ENCODE results near the gene IRF4. TPM values are rescaled to one million over a fixed set of nuclear protein-coding genes. Genes with fewer than 3 reads are reported as not detected.
A peak's percentile ranks its signal among the peaks of the same experiment; 100 is the strongest.

IRF4 gene
- total and polyA plus RNA-seq, 8 donors, result 0.27 to 7.0 (median 0.36) TPM

- peaks cover 12 to 27% of the 10 kb centered on the region in 2 donors for H3K4me1 ChIP-seq
- no peak for TF ChIP-seq CTCF (IDR thresholded peaks at IDR 0.05)
- intact Hi-C loops (cut with DNase I), result no loop called here
- peaks cover 43 to 78% of the 10 kb centered on the region in 2 donors for H3K27me3 ChIP-seq
- no peak overlapping the region for H3K27ac ChIP-seq
- ATAC-seq (no peak), DNase-seq (peak in 1 of 4 donors; percentile 55)
- H3K36me3 ChIP-seq, result no peaks in the 10 kb centered on the region
- H3K9me3 ChIP-seq, result no peaks in the 10 kb centered on the region
- no peak overlapping the region for H3K4me3 ChIP-seq
Measured at GRCh38 chr6:388202-388903, 3.2 kb upstream of the IRF4 start.

- intact Hi-C loops (cut with DNase I), result no loop called here
- Histone ChIP-seq H3K4me1 (peaks cover 12 to 33% of the 10 kb centered on the region in 2 donors), H3K4me3 (no peak overlapping the region), H3K27me3 (peaks cover 51 to 82% of the 10 kb centered on the region in 2 donors), H3K36me3 (no peaks in the 10 kb centered on the region), H3K9me3 (no peaks in the 10 kb centered on the region), H3K27ac (no peak overlapping the region)
- no peak for TF ChIP-seq CTCF (IDR thresholded peaks at IDR 0.05)
- DNase-seq (no peak), ATAC-seq (no peak)
Measured at GRCh38 chr6:389143-389542, 2.4 kb upstream of the IRF4 start.

- Histone ChIP-seq H3K36me3 (no peaks in the 10 kb centered on the region), H3K4me1 (peaks cover 12 to 33% of the 10 kb centered on the region in 2 donors), H3K27me3 (peaks cover 51 to 83% of the 10 kb centered on the region in 2 donors), H3K4me3 (no peak overlapping the region), H3K27ac (no peak overlapping the region), H3K9me3 (no peaks in the 10 kb centered on the region)
- TF ChIP-seq CTCF (IDR thresholded peaks at IDR 0.05), result no peak
- ATAC-seq (no peak), DNase-seq (no peak)
- intact Hi-C loops (cut with DNase I), result no loop called here
Measured at GRCh38 chr6:389622-390021, 1.9 kb upstream of the IRF4 start.

GRCh38 chr6:390914-391558, 516 bp upstream of the IRF4 start:
- TF ChIP-seq CTCF (IDR thresholded peaks at IDR 0.05), result no peak
- Histone ChIP-seq H3K4me3 (peak overlapping the region; percentile 34 to 42), H3K36me3 (no peaks in the 10 kb centered on the region), H3K27ac (no peak overlapping the region), H3K4me1 (peaks cover 12 to 33% of the 10 kb centered on the region in 2 donors), H3K27me3 (peaks cover 59 to 96% of the 10 kb centered on the region in 2 donors), H3K9me3 (no peaks in the 10 kb centered on the region)
- no peak for ATAC-seq
- intact Hi-C loops (cut with DNase I), result no loop called here
- no peak for DNase-seq

Data from left lung (tissue), 10 donors.